Measurements from ENCODE around the gene PLEKHB1.
"Not testable (repeated sequence)": the region's sequence is repeated elsewhere in the genome, so short reads cannot be mapped to it uniquely, and the experiment has no call there.

PLEKHB1 gene

GRCh38 chr11:73676552-73676951, 30.2 kb downstream of the PLEKHB1 start:
- DNase-seq (ENCODE audit: low read depth, low spot score), result not testable (repeated sequence)

GRCh38 chr11:73680687-73681086, 34.3 kb downstream of the PLEKHB1 start:
- DNase-seq (ENCODE audit: low read depth, low spot score), result no peak

- no peak for DNase-seq (ENCODE audit: low read depth, low spot score)
These were observed 47.6 kb downstream of the PLEKHB1 start for GRCh38 chr11:73693899-73694525.

GRCh38 chr11:73705053-73705452, 58.7 kb downstream of the PLEKHB1 start:
- DNase-seq (ENCODE audit: low read depth, low spot score), result no peak

GRCh38 chr11:73710964-73711363, 64.6 kb downstream of the PLEKHB1 start:
- no peak for DNase-seq (ENCODE audit: low read depth, low spot score)

Data from astrocyte of the hippocampus (primary cell).